HG02759 (cell line): ENCODE measurements around the gene TP53AIP1.
A peak's percentile ranks its signal among the peaks of the same experiment; 100 is the strongest.
"Not testable (repeated sequence)": the region's sequence is repeated elsewhere in the genome, so short reads cannot be mapped to it uniquely, and the experiment has no call there.

Experiments used
- ATAC-seq: cut with Tn5 transposase; IDR thresholded peaks from one replicate; pipeline ENCODE4 v1.9.1; 2021; ENCODE audit warnings: mild to moderate bottlenecking, moderate library complexity; ENCODE audit not compliant: unreplicated experiment

Gene TP53AIP1

GRCh38 chr11:128926437-128927107 is 16.1 kb downstream of the TP53AIP1 start:
- ATAC-seq: no peak

GRCh38 chr11:128926000-128926399 is 16.7 kb downstream of the TP53AIP1 start:
- ATAC-seq: no peak

- no peak for ATAC-seq
These were observed 17.4 kb downstream of the TP53AIP1 start for GRCh38 chr11:128925250-128925600.

- ATAC-seq: no peak
These were observed 18.0 kb downstream of the TP53AIP1 start for GRCh38 chr11:128924510-128925249.

GRCh38 chr11:128924104-128924503 is 18.6 kb downstream of the TP53AIP1 start:
- ATAC-seq: no peak

- ATAC-seq: no peak
These were observed 20.9 kb downstream of the TP53AIP1 start for GRCh38 chr11:128921793-128922192.

GRCh38 chr11:128920666-128921065 is 22.0 kb downstream of the TP53AIP1 start:
- ATAC-seq: no peak

GRCh38 chr11:128919635-128920034 is 23.0 kb downstream of the TP53AIP1 start:
- ATAC-seq: not testable (repeated sequence)

GRCh38 chr11:128919216-128919615 is 23.5 kb downstream of the TP53AIP1 start:
- ATAC-seq: no peak

GRCh38 chr11:128917144-128917724 is 25.4 kb downstream of the TP53AIP1 start:
- peak; percentile 57 for ATAC-seq

- ATAC-seq: no peak
These were observed 26.0 kb downstream of the TP53AIP1 start for GRCh38 chr11:128916681-128917080.

GRCh38 chr11:128916037-128916572 is 26.6 kb downstream of the TP53AIP1 start:
- no peak for ATAC-seq

- no peak for ATAC-seq
These were observed 27.5 kb downstream of the TP53AIP1 start for GRCh38 chr11:128915149-128915521.

GRCh38 chr11:128914216-128915148 is 28.2 kb downstream of the TP53AIP1 start:
- no peak for ATAC-seq

GRCh38 chr11:128913806-128914205 is 28.9 kb downstream of the TP53AIP1 start:
- no peak for ATAC-seq

GRCh38 chr11:128911701-128912100 is 31.0 kb downstream of the TP53AIP1 start:
- no peak for ATAC-seq

- ATAC-seq: no peak
These were observed 31.4 kb downstream of the TP53AIP1 start for GRCh38 chr11:128911239-128911638.

- ATAC-seq: no peak
These were observed 32.1 kb downstream of the TP53AIP1 start for GRCh38 chr11:128910576-128910975.

GRCh38 chr11:128909438-128910125 is 33.1 kb downstream of the TP53AIP1 start:
- no peak for ATAC-seq
